Neural progenitor cell (in vitro differentiated cells): ENCODE measurements around the gene SMC4. TPM values are rescaled to one million over a fixed set of nuclear protein-coding genes. Genes with fewer than 3 reads are reported as not detected.

Source experiments
- DNase-seq: peaks from one replicate; pipeline ENCODE4 v3.0.0-alpha.2; 2016; ENCODE audit warnings: low spot score
- H2AFZ ChIP-seq: fragments of 200-600 bp; sonication (generic); replicated peaks from 2 replicates; pipeline ENCODE4 v1.6.1; 2016; ENCODE audit warnings: antibody characterized with exemption
- H3F3A ChIP-seq: fragments of 200-600 bp; sonication (generic); 2 replicates; pipeline ENCODE4 v1.6.1; 2016; ENCODE audit warnings: antibody characterized with exemption, low read depth
- H3K27ac ChIP-seq: fragments of 200-600 bp; sonication (generic); 2 replicates; pipeline ENCODE4 v1.5.1; 2016; ENCODE audit warnings: mild to moderate bottlenecking
- H3K27me3 ChIP-seq: fragments of 200-600 bp; sonication (generic); 2 replicates; pipeline ENCODE4 v1.6.1; 2016; ENCODE audit warnings: mild to moderate bottlenecking, moderate library complexity
- H3K36me3 ChIP-seq: fragments of 200-600 bp; sonication (generic); 2 replicates; pipeline ENCODE4 v1.5.1; 2016
- H3K4me1 ChIP-seq: fragments of 200-600 bp; sonication (generic); 2 replicates; pipeline ENCODE4 v1.6.1; 2016; ENCODE audit warnings: mixed run types
- H3K4me2 ChIP-seq: fragments of 200-600 bp; sonication (generic); 2 replicates; pipeline ENCODE4 v1.6.1; 2016
- H3K4me3 ChIP-seq: fragments of 200-600 bp; sonication (generic); 2 replicates; pipeline ENCODE4 v1.5.1; 2016
- H3K79me2 ChIP-seq: fragments of 200-600 bp; sonication (generic); 2 replicates; pipeline ENCODE4 v1.6.1; 2016; ENCODE audit warnings: low read depth
- H3K9ac ChIP-seq: fragments of 200-600 bp; sonication (generic); 2 replicates; pipeline ENCODE4 v1.6.1; 2016
- H3K9me3 ChIP-seq: fragments of 200-600 bp; sonication (generic); 2 replicates; pipeline ENCODE4 v1.5.1; 2016; ENCODE audit warnings: low read depth
- H4K20me1 ChIP-seq: fragments of 200-600 bp; sonication (generic); 2 replicates; pipeline ENCODE4 v1.6.1; 2016; ENCODE audit warnings: low read depth
- H3K27ac Mint-ChIP-seq: 3 replicates; pipeline ENCODE4 v1.8.0; 2021; ENCODE audit warnings: mixed read lengths
- H3K27me3 Mint-ChIP-seq: 2 replicates; pipeline ENCODE4 v1.8.0; 2022; ENCODE audit warnings: low read depth, mild to moderate bottlenecking, inconsistent platforms, moderate library complexity, mixed read lengths; ENCODE audit not compliant: insufficient read depth
- H3K36me3 Mint-ChIP-seq: 3 replicates; pipeline ENCODE4 v1.8.0; 2021; ENCODE audit warnings: mixed read lengths
- H3K4me1 Mint-ChIP-seq: 3 replicates; pipeline ENCODE4 v1.8.0; 2021; ENCODE audit warnings: mixed read lengths
- H3K4me3 Mint-ChIP-seq: 3 replicates; pipeline ENCODE4 v1.8.0; 2021; ENCODE audit warnings: mild to moderate bottlenecking, moderate library complexity, mixed read lengths
- H3K9me3 Mint-ChIP-seq: 3 replicates; pipeline ENCODE4 v1.8.0; 2020; ENCODE audit warnings: mixed read lengths
- CTCF ChIP-seq: fragments of 200-600 bp; sonication (generic); IDR thresholded peaks from 2 replicates; pipeline ENCODE4 v1.5.1; 2017; ENCODE audit warnings: antibody characterized with exemption, mild to moderate bottlenecking
- EZH2 ChIP-seq: fragments of 200-600 bp; sonication (generic); IDR thresholded peaks from 2 replicates; pipeline ENCODE4 v1.6.1; 2017; ENCODE audit warnings: antibody characterized with exemption, mild to moderate bottlenecking, moderate library complexity
- EZH2phosphoT487 ChIP-seq: fragments of 200-600 bp; sonication (generic); IDR thresholded peaks from 2 replicates; pipeline ENCODE4 v1.6.1; 2017; ENCODE audit warnings: antibody characterized with exemption
- total RNA-seq: library from RNA; depleted of rRNA; stranded (reverse); fragments of >200 nt; gene quantifications from 2 replicates; pipeline ENCODE4 v1.2.3, GENCODE V29; 2015; ENCODE audit warnings: low replicate concordance

The SMC4 gene
- total RNA-seq, 1 donor from 2014 or later: 382 TPM

- no peaks in the 10 kb centered on the region for H3K9me3 ChIP-seq
- no peak overlapping the region for H3K9ac ChIP-seq
- peaks cover 96% of the 10 kb centered on the region for H3K79me2 ChIP-seq
- DNase-seq: no peak
- H3K4me3 Mint-ChIP-seq: no peak overlapping the region
- H3K4me1 ChIP-seq: no peaks in the 10 kb centered on the region
- peaks cover 39% of the 10 kb centered on the region for H3K36me3 ChIP-seq
- no peaks in the 10 kb centered on the region for H3K9me3 Mint-ChIP-seq
- H4K20me1 ChIP-seq: peaks cover 83% of the 10 kb centered on the region
- no peaks in the 10 kb centered on the region for H3K27me3 Mint-ChIP-seq
- no peak overlapping the region for H3K4me2 ChIP-seq
- H2AFZ ChIP-seq: no peak overlapping the region
- H3K27me3 ChIP-seq: no peaks in the 10 kb centered on the region
- peaks cover 70% of the 10 kb centered on the region for H3F3A ChIP-seq
- no peaks in the 10 kb centered on the region for H3K4me1 Mint-ChIP-seq
- no peak overlapping the region for H3K4me3 ChIP-seq
- TF ChIP-seq EZH2phosphoT487 (no peak), EZH2 (no peak), CTCF (no peak)
- H3K36me3 Mint-ChIP-seq: peaks cover 43% of the 10 kb centered on the region
- peak overlapping the region; percentile 33 for H3K27ac ChIP-seq
- H3K27ac Mint-ChIP-seq: no peak overlapping the region
These were observed 36.3 kb downstream of the SMC4 start for GRCh38 chr3:160435747-160436146.

GRCh38 chr3:160437083-160437455 is 37.6 kb downstream of the SMC4 start:
- no peak overlapping the region for H3K4me3 ChIP-seq
- no peaks in the 10 kb centered on the region for H3K4me1 ChIP-seq
- Mint-ChIP-seq H3K27ac (no peak overlapping the region), H3K36me3 (peaks cover 42% of the 10 kb centered on the region), H3K9me3 (peaks cover 5% of the 10 kb centered on the region), H3K4me1 (no peaks in the 10 kb centered on the region), H3K4me3 (no peak overlapping the region), H3K27me3 (no peaks in the 10 kb centered on the region)
- H3K27ac ChIP-seq: no peak overlapping the region
- no peaks in the 10 kb centered on the region for H3K27me3 ChIP-seq
- no peak overlapping the region for H3K9ac ChIP-seq
- H3K36me3 ChIP-seq: peaks cover 30% of the 10 kb centered on the region
- H4K20me1 ChIP-seq: peaks cover 96% of the 10 kb centered on the region
- H2AFZ ChIP-seq: no peak overlapping the region
- H3K79me2 ChIP-seq: peaks cover 99% of the 10 kb centered on the region
- H3K9me3 ChIP-seq: no peaks in the 10 kb centered on the region
- TF ChIP-seq EZH2 (no peak), EZH2phosphoT487 (no peak), CTCF (no peak)
- H3K4me2 ChIP-seq: no peak overlapping the region
- no peak for DNase-seq
- peaks cover 68% of the 10 kb centered on the region for H3F3A ChIP-seq

- Mint-ChIP-seq H3K9me3 (peaks cover 19% of the 10 kb centered on the region), H3K36me3 (peaks cover 66% of the 10 kb centered on the region), H3K27ac (no peak overlapping the region), H3K4me3 (no peak overlapping the region), H3K27me3 (peaks cover 4% of the 10 kb centered on the region), H3K4me1 (no peaks in the 10 kb centered on the region)
- H3K9me3 ChIP-seq: no peaks in the 10 kb centered on the region
- no peak overlapping the region for H2AFZ ChIP-seq
- H3K4me1 ChIP-seq: no peaks in the 10 kb centered on the region
- H3K4me3 ChIP-seq: no peak overlapping the region
- DNase-seq: no peak
- peaks cover 66% of the 10 kb centered on the region for H4K20me1 ChIP-seq
- TF ChIP-seq EZH2phosphoT487: no peak
- no peak for TF ChIP-seq EZH2
- no peak for TF ChIP-seq CTCF
- no peaks in the 10 kb centered on the region for H3K27me3 ChIP-seq
- H3K27ac ChIP-seq: peak overlapping the region; percentile 9
- H3F3A ChIP-seq: peaks cover 35% of the 10 kb centered on the region
- H3K9ac ChIP-seq: no peak overlapping the region
- peaks cover 100% of the 10 kb centered on the region for H3K79me2 ChIP-seq
- H3K4me2 ChIP-seq: no peak overlapping the region
- peaks cover 30% of the 10 kb centered on the region for H3K36me3 ChIP-seq
These were observed 41.2 kb downstream of the SMC4 start for GRCh38 chr3:160440687-160441086.
